8988T (cell line): Measurements from ENCODE around the gene COL4A2.
"Not testable (repeated sequence)": the region's sequence is repeated elsewhere in the genome, so short reads cannot be mapped to it uniquely, and the experiment has no call there.

Source experiments
- DNase-seq: peaks from one replicate; pipeline ENCODE4 v3.0.0; 2011

Gene COL4A2

DNA sequence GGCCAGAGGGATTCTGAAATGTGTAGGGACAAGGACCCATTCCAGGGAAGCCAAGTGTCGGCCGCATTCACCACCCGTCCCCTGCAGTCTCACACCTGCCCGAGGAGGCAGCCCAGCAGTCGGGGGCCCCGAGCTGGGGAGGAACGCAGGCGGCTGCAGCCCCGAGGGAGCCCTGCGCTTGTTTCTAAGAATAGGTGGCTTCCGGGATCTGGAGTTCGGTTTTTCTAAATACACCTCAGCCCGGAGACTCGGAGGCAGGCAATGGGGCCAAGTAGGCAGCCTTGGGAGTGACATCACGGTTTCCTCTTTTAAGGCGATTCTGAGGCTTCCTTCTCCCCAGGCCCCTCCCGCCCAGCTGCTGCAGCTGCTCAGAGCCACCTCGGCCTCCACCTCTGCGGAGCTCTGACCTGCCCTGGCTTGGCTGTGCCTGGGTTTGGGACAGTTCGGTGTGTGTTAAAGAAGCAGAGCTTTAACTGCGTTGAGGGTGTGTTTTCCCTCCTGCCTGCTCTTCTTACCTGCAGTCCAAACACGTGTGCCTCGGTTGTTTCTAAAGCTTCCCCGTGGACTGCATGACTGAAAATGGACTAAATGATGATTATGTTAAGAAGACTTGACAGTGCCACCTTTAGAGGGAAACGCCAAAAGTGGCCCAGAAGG, 80.5 kb downstream of the COL4A2 start:
- no peak for DNase-seq

GRCh38 chr13:110388108-110388943, 81.2 kb downstream of the COL4A2 start:
- no peak for DNase-seq

- no peak for DNase-seq
Observed at GRCh38 chr13:110390567-110390966, 83.5 kb downstream of the COL4A2 start.

GRCh38 chr13:110391273-110391672, 84.2 kb downstream of the COL4A2 start:
- DNase-seq, result no peak

GRCh38 chr13:110392510-110393240, 85.6 kb downstream of the COL4A2 start:
- DNase-seq, result no peak

DNA sequence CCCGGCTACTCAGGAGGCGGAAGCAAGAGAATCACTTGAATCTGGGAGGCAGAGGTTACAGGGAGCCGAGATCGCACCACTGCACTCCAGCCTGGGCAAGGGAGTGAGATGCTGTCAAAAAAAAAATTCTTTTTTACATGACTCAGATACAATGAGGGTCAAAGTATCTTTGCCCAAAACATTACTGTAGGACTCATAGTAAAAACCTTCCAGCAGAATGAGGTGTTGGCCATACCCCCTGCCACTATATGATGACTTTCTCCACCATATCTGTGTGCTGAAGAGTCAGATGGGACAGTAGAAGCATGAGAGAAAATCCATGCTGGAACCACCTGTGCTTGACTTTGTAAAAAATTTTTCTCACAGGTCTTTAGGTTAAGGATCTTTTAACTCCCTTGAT, 86.7 kb downstream of the COL4A2 start:
- no peak for DNase-seq

GRCh38 chr13:110394371-110394841, 87.3 kb downstream of the COL4A2 start:
- no peak for DNase-seq

- DNase-seq, result not testable (repeated sequence)
Observed at GRCh38 chr13:110395616-110396015, 88.5 kb downstream of the COL4A2 start.

- DNase-seq, result no peak
Observed at GRCh38 chr13:110396476-110396875, 89.4 kb downstream of the COL4A2 start.

DNA sequence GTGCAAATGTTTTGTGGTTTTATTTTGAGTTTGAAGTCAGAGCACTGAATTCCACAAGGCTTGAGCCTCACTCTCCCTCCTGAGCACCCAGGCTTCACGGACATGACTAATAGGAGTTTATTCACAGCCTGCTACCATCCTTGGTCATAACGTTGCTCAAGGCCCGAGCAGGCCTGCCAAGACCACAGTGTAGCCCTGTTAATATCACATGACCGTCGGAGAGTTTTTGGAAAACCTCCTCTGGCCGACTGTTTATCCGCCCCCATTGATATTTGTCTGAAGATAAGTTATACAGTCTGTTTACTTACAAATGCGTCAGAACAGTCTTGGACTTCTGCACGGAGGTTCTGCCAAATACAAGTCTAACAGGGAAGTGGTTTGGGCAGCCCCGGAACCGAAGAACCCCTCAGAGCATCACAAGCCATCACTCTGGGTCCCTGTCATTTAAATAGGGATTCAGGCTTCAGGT, 89.9 kb downstream of the COL4A2 start:
- DNase-seq, result no peak

- no peak for DNase-seq
Observed at GRCh38 chr13:110397436-110398115, 90.5 kb downstream of the COL4A2 start.

DNA sequence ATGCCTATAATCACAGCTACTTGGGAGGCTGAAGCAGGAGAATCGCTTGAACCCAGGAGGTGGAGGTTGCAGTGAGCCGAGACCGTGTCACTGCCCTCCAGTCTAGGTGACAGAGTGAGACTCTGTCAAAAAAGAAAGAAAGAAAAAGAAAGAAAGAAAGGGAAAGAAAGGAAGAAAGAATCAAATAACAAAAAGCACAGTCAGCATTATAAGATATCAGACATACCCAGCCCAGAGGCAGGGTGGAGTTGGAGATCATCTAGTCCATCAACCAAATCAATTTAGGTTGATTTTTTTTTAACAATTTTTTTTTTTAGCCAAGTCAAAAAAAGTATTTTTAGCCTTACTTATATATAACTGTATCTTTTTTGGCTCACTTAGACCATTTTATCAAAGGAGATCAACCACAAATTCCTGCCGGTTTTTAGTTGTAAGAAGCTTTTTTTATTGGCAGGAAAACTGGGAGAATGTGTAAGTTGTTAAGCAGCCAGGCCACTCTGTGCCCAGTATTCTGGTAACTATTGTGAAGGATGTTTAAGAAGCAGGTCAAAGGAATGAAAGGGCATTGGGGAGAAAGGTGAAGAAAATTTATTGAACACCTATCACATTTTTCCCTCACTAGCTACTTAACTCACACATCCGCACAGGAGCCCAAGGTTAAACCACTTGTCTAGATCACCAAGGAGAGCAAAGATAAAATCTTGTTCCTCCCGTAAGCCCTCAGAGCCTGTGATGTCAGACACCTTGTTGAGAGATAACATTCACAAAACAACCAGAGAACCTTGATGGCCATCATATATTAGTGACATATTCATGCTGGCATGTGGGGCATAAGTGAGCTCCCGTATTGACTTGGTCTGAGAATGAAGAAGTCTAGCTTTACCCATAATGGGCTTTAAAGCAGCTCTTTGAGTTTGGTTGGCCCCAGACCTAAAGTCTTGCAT, 91.8 kb downstream of the COL4A2 start:
- no peak for DNase-seq

- DNase-seq, result no peak
Observed at GRCh38 chr13:110399801-110400200, 92.7 kb downstream of the COL4A2 start.

GRCh38 chr13:110400786-110401533, 93.9 kb downstream of the COL4A2 start:
- no peak for DNase-seq

GRCh38 chr13:110402299-110403069, 95.4 kb downstream of the COL4A2 start:
- no peak for DNase-seq

GRCh38 chr13:110403315-110403714, 96.2 kb downstream of the COL4A2 start:
- no peak for DNase-seq

DNA sequence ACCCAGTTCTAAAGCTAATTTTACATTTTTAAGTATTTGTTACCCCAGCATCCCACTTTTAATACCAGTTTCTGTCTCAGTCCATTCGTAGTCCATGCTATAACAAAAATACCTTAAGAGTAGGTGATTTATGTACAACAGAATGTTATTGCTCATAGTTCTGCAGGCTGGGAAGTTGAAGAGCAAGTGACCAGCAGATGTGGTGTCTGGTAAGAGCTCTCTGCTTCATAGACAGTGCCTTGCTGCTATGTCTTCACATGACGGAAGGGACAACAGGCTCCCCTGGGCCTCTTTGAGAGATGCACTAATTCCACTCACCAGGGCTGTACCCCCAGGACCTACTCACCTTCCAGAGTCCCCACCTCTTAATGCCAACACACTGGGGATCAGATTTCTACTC, 96.6 kb downstream of the COL4A2 start:
- no peak for DNase-seq

DNA sequence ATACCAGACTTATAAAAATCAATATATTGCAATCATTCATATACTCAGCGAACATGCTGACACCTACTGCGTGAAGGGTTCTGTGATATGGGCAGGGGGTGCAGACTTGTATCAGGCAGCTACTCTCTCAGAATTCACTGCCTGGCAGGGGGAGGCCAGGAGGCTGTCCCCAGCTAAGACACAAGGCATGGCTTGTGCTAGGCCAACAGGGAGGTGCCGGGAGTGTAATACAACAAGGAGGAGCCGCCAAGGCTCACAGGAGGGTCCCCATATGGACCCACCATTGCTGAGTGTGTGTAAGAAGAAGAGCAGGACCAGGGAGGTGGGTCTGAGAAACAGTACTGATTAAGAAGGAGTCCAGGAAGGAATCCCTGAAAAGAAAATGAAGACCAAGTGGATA, 97.2 kb downstream of the COL4A2 start:
- no peak for DNase-seq

DNA sequence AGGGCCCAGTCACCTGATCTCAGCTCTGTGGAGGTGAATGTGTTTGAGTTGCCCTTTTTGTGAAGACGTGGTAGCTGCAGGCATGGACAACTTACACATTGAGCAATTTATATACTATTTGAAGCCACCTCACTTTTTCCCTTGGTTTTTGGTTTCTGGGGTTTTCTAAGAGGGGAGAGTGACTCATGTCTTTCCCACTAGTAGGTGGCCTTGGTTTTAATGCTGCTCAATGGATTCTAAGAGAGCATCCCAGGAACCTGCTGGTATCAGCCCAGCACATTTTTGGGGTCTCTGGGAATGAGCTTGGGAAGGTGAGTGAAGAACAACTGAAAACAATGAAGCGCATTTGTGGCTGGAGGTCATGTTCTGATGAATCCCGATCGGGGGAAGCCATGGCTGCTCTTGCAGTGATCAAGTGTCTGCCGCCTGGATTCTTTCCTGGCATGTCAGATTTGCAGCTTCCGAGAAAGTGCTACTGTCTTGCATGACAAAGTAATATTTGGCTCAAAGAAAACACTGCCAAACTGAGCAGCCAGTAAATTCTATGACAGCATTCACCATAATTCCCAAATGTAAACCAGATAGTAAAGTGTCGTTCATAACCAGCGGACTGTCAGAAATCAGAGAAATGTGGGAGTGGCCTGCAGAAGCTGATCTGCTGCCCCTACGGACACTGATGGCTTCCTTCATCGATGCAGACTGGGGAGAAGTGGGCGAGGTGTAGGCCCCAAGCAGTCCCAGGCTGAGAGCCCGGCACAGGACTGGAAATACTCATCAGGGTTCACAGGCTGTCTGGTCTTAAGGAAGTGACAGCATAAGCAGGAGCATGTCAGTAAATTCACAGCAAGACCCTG, 98.7 kb downstream of the COL4A2 start:
- no peak for DNase-seq
